Vagina (tissue), 2 donors: Measurements from ENCODE around the gene DSG1.

Experiments used
- CTCF ChIP-seq, 3 experiments: fragments of 450-650 bp in 2 of 3; fragments of 200-600 bp in 1 of 3; sonication (generic) in 1 of 3; IDR thresholded peaks; one replicate each; pipeline ENCODE4 v1.5.1; 2017 to 2019; ENCODE audit warnings: antibody characterized with exemption in 3 of 3, mild to moderate bottlenecking in 2 of 3, moderate library complexity in 2 of 3
- POLR2A ChIP-seq, 2 donors: fragments of 450-650 bp; IDR thresholded peaks; one replicate each; pipeline ENCODE4 v1.6.1; 2017; ENCODE audit warnings: antibody characterized with exemption in 2 of 2, mild to moderate bottlenecking in 2 of 2, moderate library complexity in 2 of 2
- POLR2AphosphoS5 ChIP-seq, 2 donors: sonication (generic); formaldehyde crosslinking; IDR thresholded peaks; one replicate each; pipeline ENCODE4 v1.9.0; 2017; ENCODE audit warnings: antibody characterized with exemption in 2 of 2, mild to moderate bottlenecking in 2 of 2, low read depth in 1 of 2; ENCODE audit not compliant: insufficient read depth in 1 of 2

GRCh38 chr18:31302991-31303390, 15.0 kb upstream of the DSG1 start:
- TF ChIP-seq CTCF (IDR thresholded peaks at IDR 0.05) (no peak), POLR2A (IDR thresholded peaks at IDR 0.05) (no peak), POLR2AphosphoS5 (IDR thresholded peaks at IDR 0.05; ENCODE audit: insufficient read depth in 1 of 2, low read depth in 1 of 2) (peak in 1 of 2 donors; percentile 60)
